Osteocyte (in vitro differentiated cells): ENCODE data around the gene MEF2A. TPM values are rescaled to one million over a fixed set of nuclear protein-coding genes. Genes with fewer than 3 reads are reported as not detected.
A peak's percentile ranks its signal among the peaks of the same experiment; 100 is the strongest.

ENCODE experiments used
- DNase-seq: peaks from one replicate; pipeline ENCODE4 v3.0.0; 2021; ENCODE audit warnings: mixed read lengths; ENCODE audit not compliant: unreplicated experiment; ENCODE audit errors: extremely low spot score
- H3K27ac Mint-ChIP-seq: one replicate; pipeline ENCODE4 v1.8.0; 2021; ENCODE audit warnings: mild to moderate bottlenecking, mixed read lengths; ENCODE audit not compliant: unreplicated experiment
- H3K27me3 Mint-ChIP-seq: one replicate; pipeline ENCODE4 v1.8.0; 2021; ENCODE audit warnings: mixed read lengths; ENCODE audit not compliant: unreplicated experiment
- H3K36me3 Mint-ChIP-seq: one replicate; pipeline ENCODE4 v1.8.0; 2021; ENCODE audit warnings: mixed read lengths; ENCODE audit not compliant: unreplicated experiment
- H3K4me1 Mint-ChIP-seq: one replicate; pipeline ENCODE4 v1.8.0; 2021; ENCODE audit warnings: mixed read lengths; ENCODE audit not compliant: unreplicated experiment
- H3K4me3 Mint-ChIP-seq: one replicate; pipeline ENCODE4 v1.8.0; 2021; ENCODE audit warnings: mild to moderate bottlenecking, moderate library complexity, mixed read lengths; ENCODE audit not compliant: unreplicated experiment
- H3K9me3 Mint-ChIP-seq: one replicate; pipeline ENCODE4 v1.8.0; 2021; ENCODE audit warnings: mixed read lengths; ENCODE audit not compliant: unreplicated experiment
- CTCF ChIP-seq: fragments of 200-600 bp; sonication (generic); IDR thresholded peaks from 2 replicates; pipeline ENCODE4 v1.5.0; 2021; ENCODE audit warnings: antibody characterized with exemption, mild to moderate bottlenecking, moderate library complexity
- total RNA-seq: library from RNA; stranded (reverse); gene quantifications from 2 replicates; pipeline ENCODE4 v1.2.1, GENCODE V29; 2021

MEF2A gene
- total RNA-seq, 1 donor from 2014 or later, result 97.8 TPM

DNA sequence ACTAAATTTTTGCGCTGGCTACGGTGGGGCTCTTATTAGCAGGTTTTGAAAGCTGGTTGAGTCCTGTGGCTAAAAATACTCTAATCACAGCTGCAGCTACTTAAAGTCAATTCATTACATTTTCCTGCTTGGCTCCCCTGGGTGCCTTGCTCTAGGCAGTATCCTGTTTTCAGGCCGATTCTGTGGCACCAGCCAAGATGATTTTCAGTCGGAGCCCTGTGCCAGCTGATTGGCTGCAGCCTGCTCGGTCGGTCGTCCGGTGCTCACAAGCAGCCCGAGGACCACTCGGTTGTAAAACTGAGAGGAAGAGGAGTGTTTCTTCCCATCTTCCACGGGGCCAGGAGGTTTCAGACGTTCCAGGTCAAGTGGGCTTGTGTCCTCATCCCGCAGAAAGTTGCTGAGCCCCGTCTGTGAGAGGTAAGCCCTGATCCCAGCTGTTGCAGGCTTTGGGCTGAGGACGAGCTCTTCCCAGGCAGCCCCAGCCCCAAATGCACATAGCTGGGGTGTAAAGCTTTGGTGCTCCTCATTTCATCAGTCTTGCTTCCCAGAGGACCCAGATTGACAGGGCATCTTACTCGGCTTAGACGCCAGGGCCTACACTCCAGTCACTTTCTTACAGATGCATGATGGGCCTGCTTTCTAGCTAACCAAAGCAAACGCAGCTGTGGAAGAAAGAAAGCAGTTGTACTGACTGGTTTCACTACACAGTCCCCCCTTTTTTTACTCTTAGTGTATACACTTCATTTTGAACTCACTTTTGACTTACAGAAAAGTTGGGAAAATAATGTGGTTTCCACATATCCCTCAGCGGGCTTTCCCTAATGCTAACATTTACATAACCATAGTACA is 151.6 kb downstream of the MEF2A start:
- DNase-seq, result peak; percentile 70
- Mint-ChIP-seq H3K4me3 (no peak overlapping the region), H3K9me3 (no peaks in the 10 kb centered on the region), H3K4me1 (peaks cover 47% of the 10 kb centered on the region), H3K36me3 (peaks cover 35% of the 10 kb centered on the region), H3K27ac (peak overlapping the region; percentile 77), H3K27me3 (no peaks in the 10 kb centered on the region)
- TF ChIP-seq CTCF, result no peak

GRCh38 chr15:99718421-99718820 is 152.6 kb downstream of the MEF2A start:
- H3K9me3 Mint-ChIP-seq, result no peaks in the 10 kb centered on the region

GRCh38 chr15:99719096-99719541 is 153.3 kb downstream of the MEF2A start:
- no peak for TF ChIP-seq CTCF
- Mint-ChIP-seq H3K27ac (no peak overlapping the region), H3K9me3 (no peaks in the 10 kb centered on the region), H3K36me3 (peaks cover 27% of the 10 kb centered on the region), H3K4me1 (peaks cover 45% of the 10 kb centered on the region), H3K27me3 (no peaks in the 10 kb centered on the region), H3K4me3 (no peak overlapping the region)
- DNase-seq, result no peak

More at GRCh38 chr15:99718421-99718820, 152.6 kb downstream of the MEF2A start:
- H3K4me1 Mint-ChIP-seq, result peaks cover 45% of the 10 kb centered on the region
- no peak overlapping the region for H3K4me3 Mint-ChIP-seq
- peaks cover 27% of the 10 kb centered on the region for H3K36me3 Mint-ChIP-seq
- no peaks in the 10 kb centered on the region for H3K27me3 Mint-ChIP-seq
- DNase-seq, result no peak
- H3K27ac Mint-ChIP-seq, result no peak overlapping the region
- no peak for TF ChIP-seq CTCF

GRCh38 chr15:99720533-99720932 is 154.7 kb downstream of the MEF2A start:
- Mint-ChIP-seq H3K4me3 (no peak overlapping the region), H3K27ac (no peak overlapping the region), H3K36me3 (peaks cover 27% of the 10 kb centered on the region), H3K4me1 (peaks cover 36% of the 10 kb centered on the region), H3K9me3 (no peaks in the 10 kb centered on the region), H3K27me3 (no peaks in the 10 kb centered on the region)
- peak; percentile 15 for DNase-seq
- TF ChIP-seq CTCF, result no peak

DNA sequence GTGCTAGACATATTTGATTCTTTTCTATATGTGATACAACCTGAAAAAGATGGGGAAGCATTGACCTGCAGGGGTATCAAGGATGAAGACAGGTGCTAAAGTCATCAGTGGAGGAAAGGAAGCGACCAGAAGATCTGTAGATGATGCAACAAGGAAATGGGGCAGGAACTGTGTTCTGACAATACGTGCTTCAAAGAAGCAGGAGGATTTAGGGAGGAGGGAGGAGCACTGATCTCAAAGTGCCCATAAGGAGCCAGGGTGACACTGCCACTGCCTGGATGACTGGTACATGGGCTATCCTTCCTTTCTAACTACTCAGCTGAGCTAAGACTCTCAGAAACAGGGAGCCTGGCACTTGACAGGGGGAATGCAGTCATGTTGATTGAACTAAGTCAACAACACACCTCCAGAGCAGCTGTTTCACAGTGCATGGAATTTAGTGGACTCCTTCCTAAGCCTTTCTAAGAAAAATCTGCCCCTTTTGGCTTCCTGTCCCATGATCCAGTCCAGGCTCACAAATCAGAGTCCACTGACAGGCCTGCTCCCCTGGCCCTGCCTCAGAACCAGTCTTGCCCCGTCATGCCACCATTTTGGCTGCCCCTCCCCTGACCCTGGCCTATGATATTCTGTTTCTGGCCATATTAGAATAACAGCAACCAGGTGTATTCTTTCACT is 155.5 kb downstream of the MEF2A start:
- no peak overlapping the region for H3K27ac Mint-ChIP-seq
- H3K9me3 Mint-ChIP-seq, result no peaks in the 10 kb centered on the region
- peaks cover 32% of the 10 kb centered on the region for H3K4me1 Mint-ChIP-seq
- H3K36me3 Mint-ChIP-seq, result peaks cover 22% of the 10 kb centered on the region
- no peak for TF ChIP-seq CTCF
- H3K27me3 Mint-ChIP-seq, result no peaks in the 10 kb centered on the region
- DNase-seq, result peak; percentile 69
- no peak overlapping the region for H3K4me3 Mint-ChIP-seq
